Ascending aorta (tissue), 2 donors: Measurements from ENCODE around the gene PCID2. TPM values are rescaled to one million over a fixed set of nuclear protein-coding genes. Genes with fewer than 3 reads are reported as not detected.
"Not testable (repeated sequence)": the region's sequence is repeated elsewhere in the genome, so short reads cannot be mapped to it uniquely, and the experiment has no call there.

Experiments used
- DNase-seq, 2 donors: peaks; one replicate each; pipeline ENCODE4 v3.0.0-alpha.2; 2019; ENCODE audit warnings: low spot score in 2 of 2
- H3K27ac ChIP-seq, 2 donors: fragments of 200-600 bp; sonication (generic); one replicate each; pipeline ENCODE4 v1.5.1; 2016 to 2017; ENCODE audit warnings: mild to moderate bottlenecking in 1 of 2
- H3K27me3 ChIP-seq: fragments of 200-600 bp; sonication (generic); one replicate; pipeline ENCODE4 v1.5.1; 2017
- H3K36me3 ChIP-seq, 2 donors: fragments of 200-600 bp; sonication (generic); one replicate each; pipeline ENCODE4 v1.5.1; 2016
- H3K4me1 ChIP-seq, 2 donors: fragments of 200-600 bp; sonication (generic); one replicate each; pipeline ENCODE4 v1.5.1; 2016 to 2017; ENCODE audit warnings: mild to moderate bottlenecking in 1 of 2
- H3K4me3 ChIP-seq, 2 donors: fragments of 200-600 bp; sonication (generic); one replicate each; pipeline ENCODE4 v1.5.1; 2016 to 2017; ENCODE audit warnings: mild to moderate bottlenecking in 1 of 2
- H3K9me3 ChIP-seq, 2 donors: fragments of 200-600 bp; sonication (generic); one replicate each; pipeline ENCODE4 v1.5.1; 2016
- intact Hi-C: fragments of 100-400 bp; cut with DNase I; formaldehyde crosslinking; loops from one replicate; pipeline ENCODE4 v1.15.1; 2023
- total RNA-seq: library from RNA; depleted of rRNA; stranded (reverse); fragments of >200 nt; gene quantifications from one replicate; pipeline ENCODE4 v1.1.0, GENCODE V29; 2016
- TF ChIP-seq, protein P1 (sequence below), 3 experiments: fragments of 200-600 bp in 2 of 3; fragments of 450-650 bp in 1 of 3; sonication (generic) in 2 of 3; IDR thresholded peaks; one replicate each; pipeline ENCODE4 v1.5.1; 2016 to 2019; ENCODE audit warnings: antibody characterized with exemption in 3 of 3, mild to moderate bottlenecking in 1 of 3, moderate library complexity in 1 of 3

Gene PCID2
- 50.8 TPM for total RNA-seq

DNA sequence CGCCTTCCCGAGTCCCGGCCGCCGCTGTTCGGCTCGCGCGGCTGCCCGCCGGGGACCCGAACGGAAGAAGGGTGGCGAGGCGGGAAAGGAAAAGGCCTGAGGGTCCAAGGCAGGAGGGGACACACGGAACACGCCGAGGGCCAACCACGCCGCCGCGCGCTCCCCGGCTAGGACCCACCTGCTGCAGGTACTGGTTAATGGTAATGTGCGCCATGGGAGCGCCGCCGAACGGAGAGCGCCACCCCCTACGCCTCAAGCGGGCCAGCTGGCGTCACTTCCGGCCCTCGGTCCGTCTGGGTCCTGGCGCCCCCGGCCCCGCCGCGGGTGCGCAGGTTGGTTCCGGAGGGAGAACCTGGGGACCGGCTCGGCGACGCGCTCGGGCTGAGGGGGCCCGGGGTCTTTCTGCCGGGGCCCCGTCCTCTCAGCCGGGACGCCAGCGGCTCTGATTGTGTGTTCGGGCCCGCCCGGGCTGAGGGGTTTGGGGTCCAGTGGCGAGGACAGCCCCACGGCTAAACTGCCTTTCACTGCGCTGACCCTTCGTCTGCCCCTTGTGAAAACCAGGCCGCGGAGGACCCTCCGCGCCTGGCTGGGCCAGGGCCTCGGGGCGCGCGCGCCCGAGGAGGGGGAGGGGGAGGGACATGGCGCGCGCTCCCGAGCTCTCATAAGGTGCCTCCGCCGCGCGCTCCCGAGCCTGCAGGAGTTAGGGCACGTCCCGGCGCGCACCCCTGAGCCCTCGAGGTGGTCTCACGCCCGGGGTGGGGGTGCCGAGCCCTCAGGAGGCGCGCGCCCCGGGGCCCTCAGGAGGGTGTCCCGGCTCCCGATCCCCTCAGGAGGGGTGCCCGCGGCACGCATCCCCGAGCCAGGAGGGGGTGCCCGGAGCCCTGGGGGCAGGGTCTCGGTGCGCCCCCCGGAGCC is at the start of gene PCID2:
Gene PCID2, minus strand, starts transcription at position 249 of the 915 bp plus-strand sequence. Its CDS starts 35 bp downstream, at position 214.
- TF ChIP-seq, protein P1, sequence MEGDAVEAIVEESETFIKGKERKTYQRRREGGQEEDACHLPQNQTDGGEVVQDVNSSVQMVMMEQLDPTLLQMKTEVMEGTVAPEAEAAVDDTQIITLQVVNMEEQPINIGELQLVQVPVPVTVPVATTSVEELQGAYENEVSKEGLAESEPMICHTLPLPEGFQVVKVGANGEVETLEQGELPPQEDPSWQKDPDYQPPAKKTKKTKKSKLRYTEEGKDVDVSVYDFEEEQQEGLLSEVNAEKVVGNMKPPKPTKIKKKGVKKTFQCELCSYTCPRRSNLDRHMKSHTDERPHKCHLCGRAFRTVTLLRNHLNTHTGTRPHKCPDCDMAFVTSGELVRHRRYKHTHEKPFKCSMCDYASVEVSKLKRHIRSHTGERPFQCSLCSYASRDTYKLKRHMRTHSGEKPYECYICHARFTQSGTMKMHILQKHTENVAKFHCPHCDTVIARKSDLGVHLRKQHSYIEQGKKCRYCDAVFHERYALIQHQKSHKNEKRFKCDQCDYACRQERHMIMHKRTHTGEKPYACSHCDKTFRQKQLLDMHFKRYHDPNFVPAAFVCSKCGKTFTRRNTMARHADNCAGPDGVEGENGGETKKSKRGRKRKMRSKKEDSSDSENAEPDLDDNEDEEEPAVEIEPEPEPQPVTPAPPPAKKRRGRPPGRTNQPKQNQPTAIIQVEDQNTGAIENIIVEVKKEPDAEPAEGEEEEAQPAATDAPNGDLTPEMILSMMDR (IDR thresholded peaks at IDR 0.05): no peak
- peak; percentile 60 to 93 for DNase-seq
- intact Hi-C loops: loop anchor here (1.0 to 5.0 kb wide), 6 partner anchors 54 to 521 kb away; partner anchors contain the start of genes DCUN1D2, GRTP1 and LAMP1

DNA sequence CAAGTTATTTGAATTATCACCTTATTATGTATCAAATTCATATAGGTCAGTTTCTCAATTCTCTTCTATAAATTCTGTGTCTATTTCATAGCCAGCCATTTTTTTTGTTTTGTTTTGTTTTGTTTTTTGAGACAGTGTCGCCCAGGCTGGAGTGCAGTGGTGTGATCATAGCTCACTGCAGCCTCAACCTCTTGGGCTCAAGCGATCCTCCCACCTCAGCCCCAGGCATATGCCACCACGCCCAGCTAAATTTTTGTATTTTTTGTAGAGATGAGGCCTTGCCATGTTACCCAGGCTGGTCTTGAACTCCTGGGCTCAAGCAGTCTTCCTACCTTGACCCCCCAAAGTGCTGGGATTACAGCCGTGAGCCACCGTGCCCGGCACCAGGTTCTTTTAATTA is 49.4 kb upstream of the PCID2 start:
- H3K9me3 ChIP-seq, H3K27me3 ChIP-seq, DNase-seq, H3K4me3 ChIP-seq, H3K4me1 ChIP-seq, H3K27ac ChIP-seq, intact Hi-C loops: not testable (repeated sequence)
- H3K36me3 ChIP-seq: peaks cover 66 to 90% of the 10 kb centered on the region in 2 donors

More for the DNA sequence above, at the start of gene PCID2:
- Histone ChIP-seq H3K4me3 (peak within 1 kb of the TSS; percentile 98 to 99), H3K27me3 (no peaks in the 10 kb centered on the region), H3K36me3 (peaks cover 0 to 8% of the 10 kb centered on the region in 2 donors), H3K9me3 (no peaks in the 10 kb centered on the region), H3K4me1 (peaks cover 3 to 51% of the 10 kb centered on the region in 2 donors), H3K27ac (peak within 1 kb of the TSS; percentile 98)

DNA sequence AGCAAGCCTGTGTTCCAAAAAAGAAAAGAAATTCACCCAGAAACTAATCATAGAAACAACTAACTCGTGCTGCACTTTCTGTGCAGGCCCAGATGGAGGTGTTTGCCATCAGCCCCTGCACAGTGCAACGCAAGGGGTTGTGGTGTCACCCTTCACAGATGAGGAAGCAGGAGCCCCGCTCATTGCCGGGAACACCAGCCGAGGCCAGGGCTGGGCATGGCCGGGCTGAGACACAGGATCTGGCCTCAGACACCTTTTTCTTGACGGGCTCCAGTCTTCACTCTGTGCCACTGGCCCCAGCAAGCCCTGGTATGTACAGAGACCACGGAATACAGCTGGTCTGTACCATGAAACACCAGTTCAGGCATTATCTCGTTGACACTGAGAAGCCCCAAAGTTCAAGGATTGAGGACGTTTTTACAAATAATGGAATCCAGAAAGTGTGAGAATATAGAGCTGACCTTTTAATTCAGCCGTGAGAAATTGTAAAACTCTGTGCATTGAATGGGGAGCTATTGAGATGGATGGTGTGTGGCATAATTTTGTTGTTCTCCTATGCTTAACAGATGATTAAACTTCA is 44.1 kb upstream of the PCID2 start:
- H3K36me3 ChIP-seq: peaks cover 64 to 95% of the 10 kb centered on the region in 2 donors

DNA sequence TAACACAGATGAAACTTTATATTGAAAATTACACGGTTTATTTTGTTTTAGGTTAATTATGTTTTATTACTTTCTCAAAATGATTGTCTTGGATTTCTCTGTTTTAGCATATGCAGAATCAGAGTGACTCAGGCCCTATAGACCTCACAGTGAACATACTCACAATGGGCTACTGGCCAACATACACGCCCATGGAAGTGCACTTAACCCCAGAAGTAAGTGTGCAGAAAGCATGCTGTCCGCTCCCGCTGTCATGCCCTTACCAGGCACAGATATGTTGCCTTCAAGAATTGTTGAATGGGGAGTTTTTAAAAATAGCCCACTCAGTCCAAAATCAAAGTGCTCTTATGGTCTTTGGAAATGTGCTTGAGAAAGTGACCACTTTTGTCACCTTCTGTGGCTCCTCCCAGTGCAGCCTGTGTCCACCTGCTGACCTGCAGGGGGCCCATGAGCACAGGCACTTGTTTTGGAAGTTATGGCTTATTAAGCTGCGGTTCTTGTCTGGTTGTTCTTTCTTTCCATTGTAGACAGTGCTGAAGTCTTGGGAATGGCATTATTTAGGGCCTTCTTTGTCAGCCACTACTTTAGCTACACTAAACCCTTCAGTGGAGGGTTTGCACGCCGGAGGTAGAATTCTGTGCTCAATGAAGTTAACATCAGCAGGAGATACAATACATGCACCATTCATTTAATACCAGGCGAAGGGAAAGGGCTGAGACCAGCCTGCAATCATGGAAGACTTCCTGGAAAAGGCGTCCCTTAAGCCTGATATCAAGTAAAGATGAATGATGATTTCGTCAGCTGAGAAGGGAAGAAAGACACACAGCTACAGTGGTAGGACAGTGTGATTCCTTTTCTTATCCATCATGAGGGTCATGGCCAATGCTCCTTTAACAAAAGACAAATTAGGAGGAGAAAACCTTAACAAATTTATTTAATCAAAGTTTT is 37.7 kb upstream of the PCID2 start:
- H3K36me3 ChIP-seq: peaks cover 66 to 95% of the 10 kb centered on the region in 2 donors
- TF ChIP-seq, protein P1 (IDR thresholded peaks at IDR 0.05): no peak
- peak in 1 of 2 donors; percentile 44 for DNase-seq

More for the DNA sequence above, 44.1 kb upstream of the PCID2 start:
- Histone ChIP-seq H3K9me3 (no peaks in the 10 kb centered on the region), H3K27ac (no peak overlapping the region), H3K27me3 (no peaks in the 10 kb centered on the region), H3K4me3 (no peak overlapping the region), H3K4me1 (no peaks in the 10 kb centered on the region)
- intact Hi-C loops: no loop called here
- TF ChIP-seq, protein P1 (IDR thresholded peaks at IDR 0.05): no peak
- DNase-seq: peak in 1 of 2 donors; percentile 44

DNA sequence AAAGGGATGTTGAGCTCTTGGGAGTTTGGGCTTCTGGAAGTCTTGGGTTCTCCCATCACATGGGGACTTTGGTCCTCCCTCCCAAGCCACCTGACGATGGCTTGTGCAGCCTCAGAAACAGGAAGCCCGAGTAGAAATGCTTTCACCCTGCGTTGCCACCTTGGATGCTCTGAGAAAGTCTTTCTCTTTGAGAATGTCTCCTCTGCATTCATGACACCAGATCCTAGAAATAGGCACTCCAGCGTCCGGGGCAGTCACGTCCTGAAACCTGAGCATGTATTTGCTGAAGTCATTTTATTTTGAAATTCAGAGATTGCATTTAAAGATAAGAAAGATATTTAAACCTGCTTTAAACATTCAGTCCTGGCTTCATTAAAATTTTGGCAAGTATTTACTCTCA is 35.4 kb upstream of the PCID2 start:
- Histone ChIP-seq H3K4me3 (no peak overlapping the region), H3K9me3 (no peaks in the 10 kb centered on the region), H3K4me1 (no peaks in the 10 kb centered on the region), H3K27me3 (no peaks in the 10 kb centered on the region), H3K36me3 (peaks cover 70 to 95% of the 10 kb centered on the region in 2 donors), H3K27ac (no peak overlapping the region)
- no peak for DNase-seq
- intact Hi-C loops: no loop called here
- TF ChIP-seq, protein P1 (IDR thresholded peaks at IDR 0.05): no peak

More for the DNA sequence above, 37.7 kb upstream of the PCID2 start:
- Histone ChIP-seq H3K4me1 (no peaks in the 10 kb centered on the region), H3K27me3 (no peaks in the 10 kb centered on the region), H3K9me3 (no peaks in the 10 kb centered on the region), H3K4me3 (no peak overlapping the region), H3K27ac (no peak overlapping the region)
- intact Hi-C loops: no loop called here

DNA sequence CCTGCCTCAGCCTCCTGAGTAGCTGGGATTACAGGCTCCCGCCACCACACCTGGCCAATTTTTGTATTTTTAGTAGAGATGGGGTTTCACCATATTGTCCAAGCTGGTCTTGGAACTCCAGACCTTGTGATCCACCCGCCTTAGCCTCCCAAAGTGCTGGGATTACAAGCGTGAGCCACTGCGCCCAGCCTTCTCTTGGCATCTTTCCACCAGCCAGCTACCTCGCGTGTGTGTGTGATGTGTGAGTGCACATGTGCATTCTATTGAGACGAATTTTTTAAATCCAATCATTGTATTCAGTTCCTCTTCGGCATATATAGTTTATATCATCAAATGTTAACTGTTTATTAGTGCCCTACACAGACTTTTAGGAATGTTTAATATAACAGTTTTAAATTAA is 33.2 kb upstream of the PCID2 start:
- peaks cover 82 to 91% of the 10 kb centered on the region in 2 donors for H3K36me3 ChIP-seq
- intact Hi-C loops, DNase-seq: not testable (repeated sequence)

More for the DNA sequence above, 33.2 kb upstream of the PCID2 start:
- not testable (repeated sequence) for H3K27me3 ChIP-seq, H3K4me3 ChIP-seq, H3K9me3 ChIP-seq, H3K4me1 ChIP-seq, H3K27ac ChIP-seq
